ENCODE results near the gene STRBP.
"Not testable (repeated sequence)": the region's sequence is repeated elsewhere in the genome, so short reads cannot be mapped to it uniquely, and the experiment has no call there.

STRBP gene

GRCh38 chr9:123251324-123251723, 17.1 kb downstream of the STRBP start:
- Mint-ChIP-seq H3K9me3 (no peaks in the 10 kb centered on the region), H3K27ac (no peak overlapping the region)
- no peak for DNase-seq (ENCODE audit: low spot score)

GRCh38 chr9:123250504-123250903, 17.9 kb downstream of the STRBP start:
- H3K4me3 Mint-ChIP-seq, result no peak overlapping the region
- no peaks in the 10 kb centered on the region for H3K9me3 Mint-ChIP-seq
- no peaks in the 10 kb centered on the region for H3K27me3 Mint-ChIP-seq (ENCODE audit: low read depth)
- H3K27ac Mint-ChIP-seq, result no peak overlapping the region
- no peak for DNase-seq (ENCODE audit: low spot score)
- H3K36me3 Mint-ChIP-seq (ENCODE audit: low read depth), result peaks cover 1% of the 10 kb centered on the region
- H3K4me1 Mint-ChIP-seq (ENCODE audit: low read depth), result no peaks in the 10 kb centered on the region

More at GRCh38 chr9:123251324-123251723, 17.1 kb downstream of the STRBP start:
- Mint-ChIP-seq H3K4me3 (no peak overlapping the region), H3K27me3 (ENCODE audit: low read depth) (no peaks in the 10 kb centered on the region), H3K4me1 (ENCODE audit: low read depth) (no peaks in the 10 kb centered on the region), H3K36me3 (ENCODE audit: low read depth) (peaks cover 1% of the 10 kb centered on the region)

- H3K4me3 Mint-ChIP-seq; DNase-seq (ENCODE audit: low spot score); H3K36me3 Mint-ChIP-seq (ENCODE audit: low read depth); H3K9me3 Mint-ChIP-seq; H3K27me3 Mint-ChIP-seq (ENCODE audit: low read depth); H3K4me1 Mint-ChIP-seq (ENCODE audit: low read depth); H3K27ac Mint-ChIP-seq: not testable (repeated sequence)
Observed at GRCh38 chr9:123249162-123249561, 19.2 kb downstream of the STRBP start.

GRCh38 chr9:123248630-123249029, 19.8 kb downstream of the STRBP start:
- Mint-ChIP-seq H3K27me3 (ENCODE audit: low read depth) (no peaks in the 10 kb centered on the region), H3K4me1 (ENCODE audit: low read depth) (no peaks in the 10 kb centered on the region), H3K4me3 (no peak overlapping the region), H3K36me3 (ENCODE audit: low read depth) (peaks cover 1% of the 10 kb centered on the region), H3K27ac (no peak overlapping the region), H3K9me3 (no peaks in the 10 kb centered on the region)
- no peak for DNase-seq (ENCODE audit: low spot score)

- Mint-ChIP-seq H3K27ac (no peak overlapping the region), H3K27me3 (ENCODE audit: low read depth) (peaks cover 5% of the 10 kb centered on the region), H3K4me1 (ENCODE audit: low read depth) (no peaks in the 10 kb centered on the region), H3K4me3 (no peak overlapping the region), H3K36me3 (ENCODE audit: low read depth) (no peaks in the 10 kb centered on the region), H3K9me3 (no peaks in the 10 kb centered on the region)
- DNase-seq (ENCODE audit: low spot score), result no peak
Observed at GRCh38 chr9:123246534-123246933, 21.9 kb downstream of the STRBP start.

- Mint-ChIP-seq H3K27me3 (ENCODE audit: low read depth) (peaks cover 5% of the 10 kb centered on the region), H3K36me3 (ENCODE audit: low read depth) (peaks cover 1% of the 10 kb centered on the region), H3K27ac (no peak overlapping the region), H3K9me3 (no peaks in the 10 kb centered on the region), H3K4me3 (no peak overlapping the region), H3K4me1 (ENCODE audit: low read depth) (peaks cover 5% of the 10 kb centered on the region)
- no peak for DNase-seq (ENCODE audit: low spot score)
Observed at GRCh38 chr9:123239726-123240125, 28.7 kb downstream of the STRBP start.

- Mint-ChIP-seq H3K27me3 (ENCODE audit: low read depth) (peaks cover 2% of the 10 kb centered on the region), H3K27ac (no peak overlapping the region)
- DNase-seq (ENCODE audit: low spot score), result no peak
Observed at GRCh38 chr9:123238365-123238764, 30.0 kb downstream of the STRBP start.

GRCh38 chr9:123237220-123237619, 31.2 kb downstream of the STRBP start:
- Mint-ChIP-seq H3K9me3 (no peaks in the 10 kb centered on the region), H3K4me3 (no peak overlapping the region), H3K36me3 (ENCODE audit: low read depth) (peaks cover 1% of the 10 kb centered on the region), H3K27me3 (ENCODE audit: low read depth) (no peaks in the 10 kb centered on the region), H3K27ac (no peak overlapping the region), H3K4me1 (ENCODE audit: low read depth) (peaks cover 5% of the 10 kb centered on the region)
- no peak for DNase-seq (ENCODE audit: low spot score)

More at GRCh38 chr9:123238365-123238764, 30.0 kb downstream of the STRBP start:
- H3K36me3 Mint-ChIP-seq (ENCODE audit: low read depth), result peaks cover 1% of the 10 kb centered on the region
- no peak overlapping the region for H3K4me3 Mint-ChIP-seq
- no peaks in the 10 kb centered on the region for H3K9me3 Mint-ChIP-seq
- H3K4me1 Mint-ChIP-seq (ENCODE audit: low read depth), result peaks cover 5% of the 10 kb centered on the region

- no peak overlapping the region for H3K27ac Mint-ChIP-seq
- no peak overlapping the region for H3K4me3 Mint-ChIP-seq
- DNase-seq (ENCODE audit: low spot score), result no peak
- no peaks in the 10 kb centered on the region for H3K27me3 Mint-ChIP-seq (ENCODE audit: low read depth)
- no peaks in the 10 kb centered on the region for H3K9me3 Mint-ChIP-seq
- peaks cover 5% of the 10 kb centered on the region for H3K4me1 Mint-ChIP-seq (ENCODE audit: low read depth)
- H3K36me3 Mint-ChIP-seq (ENCODE audit: low read depth), result peaks cover 1% of the 10 kb centered on the region
Observed at GRCh38 chr9:123235448-123235847, 32.9 kb downstream of the STRBP start.

GRCh38 chr9:123234853-123235252, 33.5 kb downstream of the STRBP start:
- H3K4me1 Mint-ChIP-seq (ENCODE audit: low read depth), result peaks cover 5% of the 10 kb centered on the region
- no peak overlapping the region for H3K27ac Mint-ChIP-seq

GRCh38 chr9:123232332-123232731, 36.1 kb downstream of the STRBP start:
- Mint-ChIP-seq H3K27me3 (ENCODE audit: low read depth) (no peaks in the 10 kb centered on the region), H3K36me3 (ENCODE audit: low read depth) (peaks cover 1% of the 10 kb centered on the region), H3K4me1 (ENCODE audit: low read depth) (peaks cover 5% of the 10 kb centered on the region), H3K9me3 (no peaks in the 10 kb centered on the region), H3K4me3 (no peak overlapping the region), H3K27ac (no peak overlapping the region)
- DNase-seq (ENCODE audit: low spot score), result no peak

More at GRCh38 chr9:123234853-123235252, 33.5 kb downstream of the STRBP start:
- Mint-ChIP-seq H3K36me3 (ENCODE audit: low read depth) (peaks cover 1% of the 10 kb centered on the region), H3K9me3 (no peaks in the 10 kb centered on the region), H3K27me3 (ENCODE audit: low read depth) (no peaks in the 10 kb centered on the region), H3K4me3 (no peak overlapping the region)
- DNase-seq (ENCODE audit: low spot score), result no peak

- no peaks in the 10 kb centered on the region for H3K27me3 Mint-ChIP-seq (ENCODE audit: low read depth)
- DNase-seq (ENCODE audit: low spot score), result no peak
- peaks cover 5% of the 10 kb centered on the region for H3K4me1 Mint-ChIP-seq (ENCODE audit: low read depth)
- H3K36me3 Mint-ChIP-seq (ENCODE audit: low read depth), result peaks cover 1% of the 10 kb centered on the region
- H3K27ac Mint-ChIP-seq, result no peak overlapping the region
- H3K9me3 Mint-ChIP-seq, result no peaks in the 10 kb centered on the region
- H3K4me3 Mint-ChIP-seq, result no peak overlapping the region
Observed at GRCh38 chr9:123231421-123231820, 37.0 kb downstream of the STRBP start.

GRCh38 chr9:123228967-123229366, 39.4 kb downstream of the STRBP start:
- no peaks in the 10 kb centered on the region for H3K9me3 Mint-ChIP-seq
- no peak overlapping the region for H3K4me3 Mint-ChIP-seq
- H3K27ac Mint-ChIP-seq, result no peak overlapping the region
- H3K27me3 Mint-ChIP-seq (ENCODE audit: low read depth), result no peaks in the 10 kb centered on the region
- DNase-seq (ENCODE audit: low spot score), result no peak
- no peaks in the 10 kb centered on the region for H3K36me3 Mint-ChIP-seq (ENCODE audit: low read depth)
- H3K4me1 Mint-ChIP-seq (ENCODE audit: low read depth), result peaks cover 13% of the 10 kb centered on the region

GRCh38 chr9:123225995-123226394, 42.4 kb downstream of the STRBP start:
- no peaks in the 10 kb centered on the region for H3K27me3 Mint-ChIP-seq (ENCODE audit: low read depth)
- no peak overlapping the region for H3K27ac Mint-ChIP-seq
- H3K9me3 Mint-ChIP-seq, result no peaks in the 10 kb centered on the region

GRCh38 chr9:123225374-123225813, 43.0 kb downstream of the STRBP start:
- Mint-ChIP-seq H3K4me3 (no peak overlapping the region), H3K27me3 (ENCODE audit: low read depth) (no peaks in the 10 kb centered on the region), H3K4me1 (ENCODE audit: low read depth) (peaks cover 13% of the 10 kb centered on the region), H3K9me3 (no peaks in the 10 kb centered on the region), H3K27ac (no peak overlapping the region), H3K36me3 (ENCODE audit: low read depth) (no peaks in the 10 kb centered on the region)
- peak; percentile 77 for DNase-seq (ENCODE audit: low spot score)

More at GRCh38 chr9:123225995-123226394, 42.4 kb downstream of the STRBP start:
- DNase-seq (ENCODE audit: low spot score), result no peak
- Mint-ChIP-seq H3K4me3 (no peak overlapping the region), H3K36me3 (ENCODE audit: low read depth) (no peaks in the 10 kb centered on the region), H3K4me1 (ENCODE audit: low read depth) (peaks cover 13% of the 10 kb centered on the region)
